Mesothelial cell of epicardium (in vitro differentiated cells): ENCODE measurements around the gene ARNT2. TPM values are rescaled to one million over a fixed set of nuclear protein-coding genes. Genes with fewer than 3 reads are reported as not detected.
A peak's percentile ranks its signal among the peaks of the same experiment; 100 is the strongest.

Source experiments
- DNase-seq, 2 experiments: peaks; one replicate each; pipeline ENCODE4 v3.0.0; 2021; ENCODE audit warnings: low spot score in 2 of 2; ENCODE audit not compliant: unreplicated experiment in 2 of 2
- H3K27ac Mint-ChIP-seq: 2 replicates; pipeline ENCODE4 v1.8.0; 2021; ENCODE audit warnings: mixed read lengths
- H3K27me3 Mint-ChIP-seq: 2 replicates; pipeline ENCODE4 v1.8.0; 2021; ENCODE audit warnings: low read depth, mixed read lengths
- H3K36me3 Mint-ChIP-seq: 2 replicates; pipeline ENCODE4 v1.8.0; 2021; ENCODE audit warnings: mixed read lengths
- H3K4me1 Mint-ChIP-seq: 2 replicates; pipeline ENCODE4 v1.8.0; 2021; ENCODE audit warnings: mixed read lengths
- H3K4me3 Mint-ChIP-seq: 2 replicates; pipeline ENCODE4 v1.8.0; 2021; ENCODE audit warnings: mild to moderate bottlenecking, moderate library complexity, mixed read lengths
- H3K9me3 Mint-ChIP-seq: 2 replicates; pipeline ENCODE4 v1.8.0; 2021; ENCODE audit warnings: mixed read lengths
- total RNA-seq: library from RNA; stranded (reverse); gene quantifications from 3 replicates; pipeline ENCODE4 v1.2.1, GENCODE V29; 2021
- TF ChIP-seq, protein P1 (sequence below): fragments of 200-600 bp; sonication (generic); IDR thresholded peaks from one replicate; pipeline ENCODE4 v1.5.0; 2021; ENCODE audit warnings: antibody characterized with exemption; ENCODE audit not compliant: unreplicated experiment

The ARNT2 gene
- total RNA-seq, 1 donor from 2014 or later = 20.2 TPM

DNA sequence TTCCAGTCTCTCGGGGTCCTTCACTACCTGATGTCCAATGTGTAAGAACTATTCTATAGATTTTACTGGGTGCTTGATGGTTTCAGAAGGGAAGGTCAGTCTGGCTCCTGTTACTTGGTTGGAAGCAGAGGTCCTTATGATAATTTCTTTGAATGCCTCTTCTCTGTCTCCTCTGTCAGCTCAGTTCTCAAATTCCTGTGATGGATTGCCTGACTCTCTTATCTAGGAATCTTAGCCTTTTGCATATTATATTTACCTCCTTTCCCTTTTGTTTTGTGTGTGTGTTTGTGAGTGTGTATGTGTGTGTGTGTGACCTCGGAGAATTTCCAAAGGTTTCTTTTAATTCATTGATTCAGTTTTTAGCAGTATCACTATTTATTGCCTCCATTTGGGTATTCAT is 88.2 kb downstream of the ARNT2 start:
- no peaks in the 10 kb centered on the region for H3K9me3 Mint-ChIP-seq
- H3K4me1 Mint-ChIP-seq = peaks cover 45% of the 10 kb centered on the region
- TF ChIP-seq, protein P1, sequence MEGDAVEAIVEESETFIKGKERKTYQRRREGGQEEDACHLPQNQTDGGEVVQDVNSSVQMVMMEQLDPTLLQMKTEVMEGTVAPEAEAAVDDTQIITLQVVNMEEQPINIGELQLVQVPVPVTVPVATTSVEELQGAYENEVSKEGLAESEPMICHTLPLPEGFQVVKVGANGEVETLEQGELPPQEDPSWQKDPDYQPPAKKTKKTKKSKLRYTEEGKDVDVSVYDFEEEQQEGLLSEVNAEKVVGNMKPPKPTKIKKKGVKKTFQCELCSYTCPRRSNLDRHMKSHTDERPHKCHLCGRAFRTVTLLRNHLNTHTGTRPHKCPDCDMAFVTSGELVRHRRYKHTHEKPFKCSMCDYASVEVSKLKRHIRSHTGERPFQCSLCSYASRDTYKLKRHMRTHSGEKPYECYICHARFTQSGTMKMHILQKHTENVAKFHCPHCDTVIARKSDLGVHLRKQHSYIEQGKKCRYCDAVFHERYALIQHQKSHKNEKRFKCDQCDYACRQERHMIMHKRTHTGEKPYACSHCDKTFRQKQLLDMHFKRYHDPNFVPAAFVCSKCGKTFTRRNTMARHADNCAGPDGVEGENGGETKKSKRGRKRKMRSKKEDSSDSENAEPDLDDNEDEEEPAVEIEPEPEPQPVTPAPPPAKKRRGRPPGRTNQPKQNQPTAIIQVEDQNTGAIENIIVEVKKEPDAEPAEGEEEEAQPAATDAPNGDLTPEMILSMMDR = no peak
- no peak for DNase-seq
- no peaks in the 10 kb centered on the region for H3K27me3 Mint-ChIP-seq
- no peak overlapping the region for H3K4me3 Mint-ChIP-seq
- H3K36me3 Mint-ChIP-seq = peaks cover 4% of the 10 kb centered on the region
- no peak overlapping the region for H3K27ac Mint-ChIP-seq

DNA sequence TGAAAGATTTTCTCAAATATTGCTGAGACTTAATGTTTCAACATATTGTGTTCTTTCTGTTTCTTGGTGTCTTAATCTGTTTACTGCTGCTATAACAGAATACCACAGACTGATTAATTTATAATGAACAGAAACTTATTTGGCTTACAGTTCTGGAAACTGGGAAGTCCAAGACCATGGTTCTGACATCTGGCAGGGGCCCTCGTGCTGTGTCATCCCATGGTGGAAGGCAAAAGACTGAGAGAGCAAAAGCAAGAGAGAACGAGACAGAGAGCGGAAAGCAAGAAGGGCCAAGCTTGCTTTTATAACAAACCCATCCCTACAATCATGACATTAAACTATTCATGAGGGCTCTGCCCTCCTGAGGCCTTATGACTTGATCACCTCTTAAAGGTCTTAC is 88.7 kb downstream of the ARNT2 start:
- H3K4me1 Mint-ChIP-seq = peaks cover 45% of the 10 kb centered on the region
- H3K27ac Mint-ChIP-seq = peak overlapping the region; percentile 82
- H3K4me3 Mint-ChIP-seq = no peak overlapping the region
- no peaks in the 10 kb centered on the region for H3K9me3 Mint-ChIP-seq
- H3K27me3 Mint-ChIP-seq = no peaks in the 10 kb centered on the region
- DNase-seq = no peak
- TF ChIP-seq, protein P1 = no peak
- peaks cover 4% of the 10 kb centered on the region for H3K36me3 Mint-ChIP-seq

DNA sequence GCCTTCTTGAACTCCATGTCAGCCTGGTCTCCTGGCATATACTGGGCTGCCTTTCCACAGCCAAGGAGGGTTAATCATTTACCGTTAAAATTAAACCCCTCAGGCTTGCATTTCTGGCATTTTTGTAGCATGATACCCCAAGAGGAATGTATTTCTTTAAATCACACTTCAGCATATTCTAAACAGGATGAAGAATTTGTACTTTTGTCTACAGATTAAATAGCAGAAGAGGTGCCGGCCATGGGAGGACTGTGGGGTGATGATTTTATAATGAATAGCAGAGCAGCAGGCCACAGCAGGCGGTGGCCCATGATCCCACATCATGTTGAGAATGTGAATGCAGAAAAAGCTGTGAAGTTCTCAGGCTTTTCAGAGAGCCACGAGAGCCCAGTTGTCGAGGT is 90.2 kb downstream of the ARNT2 start:
- peak overlapping the region; percentile 80 for H3K27ac Mint-ChIP-seq
- H3K9me3 Mint-ChIP-seq = no peaks in the 10 kb centered on the region
- no peak overlapping the region for H3K4me3 Mint-ChIP-seq
- H3K36me3 Mint-ChIP-seq = peaks cover 4% of the 10 kb centered on the region
- H3K4me1 Mint-ChIP-seq = peaks cover 40% of the 10 kb centered on the region
- no peaks in the 10 kb centered on the region for H3K27me3 Mint-ChIP-seq
- DNase-seq = no peak
- TF ChIP-seq, protein P1 = no peak

DNA sequence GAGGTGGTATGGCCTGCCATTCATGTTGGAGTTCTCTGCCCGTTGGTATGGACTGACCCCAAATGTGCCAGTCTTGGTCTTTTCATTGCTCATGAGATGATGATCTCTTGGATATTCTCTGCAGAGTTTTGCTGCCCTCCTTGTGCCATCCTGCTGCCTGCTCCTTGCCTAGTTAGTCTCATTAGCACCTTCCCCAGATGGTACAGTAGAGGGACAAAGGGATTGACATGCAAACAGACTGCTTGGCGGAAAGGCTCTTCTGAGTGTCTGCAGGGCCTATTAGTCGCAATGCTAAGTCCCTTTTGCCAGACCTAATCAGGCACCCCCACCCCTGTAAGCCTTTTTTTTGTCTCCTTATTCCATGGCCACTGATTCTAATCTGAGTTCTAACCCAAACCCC is 90.6 kb downstream of the ARNT2 start:
- H3K27me3 Mint-ChIP-seq = no peaks in the 10 kb centered on the region
- peaks cover 4% of the 10 kb centered on the region for H3K36me3 Mint-ChIP-seq
- no peak for DNase-seq
- H3K9me3 Mint-ChIP-seq = no peaks in the 10 kb centered on the region
- no peak overlapping the region for H3K4me3 Mint-ChIP-seq
- TF ChIP-seq, protein P1 = no peak
- H3K27ac Mint-ChIP-seq = peak overlapping the region; percentile 80
- peaks cover 40% of the 10 kb centered on the region for H3K4me1 Mint-ChIP-seq

DNA sequence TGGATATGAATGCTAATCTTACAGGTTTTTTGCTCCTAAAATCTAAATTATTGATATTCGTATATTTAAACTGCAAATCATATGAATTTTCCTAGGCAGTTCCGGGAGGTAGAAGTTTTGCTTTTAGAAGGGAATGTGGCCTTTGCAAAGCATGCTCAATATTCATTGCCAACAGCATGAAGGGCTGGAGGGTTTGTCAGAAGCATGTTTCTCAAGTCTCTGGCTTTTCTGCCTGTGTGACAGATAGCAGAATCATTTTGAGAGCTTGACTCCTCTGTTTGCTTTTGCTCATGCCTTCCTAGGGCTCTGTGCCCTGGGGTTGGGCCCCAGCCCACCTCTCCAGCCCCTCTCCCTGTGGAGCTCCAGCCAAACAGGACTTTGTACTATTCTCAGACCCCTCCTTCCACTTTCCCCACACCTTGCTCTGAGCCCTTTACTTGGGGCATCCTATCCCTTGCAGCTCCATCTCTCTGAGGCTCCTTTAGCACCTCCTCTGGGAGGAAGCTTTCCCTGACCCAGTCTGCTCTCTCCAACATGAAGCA is 91.3 kb downstream of the ARNT2 start:
- Mint-ChIP-seq H3K27me3 (no peaks in the 10 kb centered on the region), H3K36me3 (peaks cover 3% of the 10 kb centered on the region), H3K9me3 (no peaks in the 10 kb centered on the region), H3K27ac (peak overlapping the region; percentile 58), H3K4me3 (no peak overlapping the region), H3K4me1 (peaks cover 43% of the 10 kb centered on the region)
- DNase-seq = no peak
- TF ChIP-seq, protein P1 = no peak

DNA sequence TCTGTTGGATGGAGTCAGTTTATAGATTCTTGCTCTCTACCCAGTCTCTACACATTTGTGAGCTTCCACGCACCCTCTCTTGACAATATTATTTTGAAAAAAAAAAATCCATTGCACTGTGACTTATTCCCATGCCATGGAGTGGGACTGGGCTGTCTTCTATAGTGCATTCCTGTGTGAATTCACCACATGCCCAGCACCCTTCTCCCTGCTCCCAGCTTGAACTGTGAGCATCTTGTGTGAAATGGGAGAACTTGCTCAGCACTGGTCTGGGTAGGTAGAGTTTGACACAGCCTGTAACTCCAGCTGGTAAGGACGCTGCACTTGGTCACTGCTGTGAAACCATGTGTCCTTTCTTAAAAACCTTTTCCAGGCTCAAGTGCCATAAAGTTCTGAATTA is 91.9 kb downstream of the ARNT2 start:
- DNase-seq = no peak
- Mint-ChIP-seq H3K4me1 (peaks cover 49% of the 10 kb centered on the region), H3K9me3 (no peaks in the 10 kb centered on the region), H3K27me3 (no peaks in the 10 kb centered on the region), H3K4me3 (no peak overlapping the region), H3K27ac (no peak overlapping the region), H3K36me3 (no peaks in the 10 kb centered on the region)
- TF ChIP-seq, protein P1 = no peak
